ENCODE measurements around the gene EEA1.

Gene EEA1

GRCh38 chr12:92747151-92747550 lies 181.9 kb downstream of the EEA1 start:
- no peak for DNase-seq (ENCODE audit: low spot score)

GRCh38 chr12:92745856-92746550 lies 183.1 kb downstream of the EEA1 start:
- no peak for DNase-seq (ENCODE audit: low spot score)

- no peak for DNase-seq (ENCODE audit: low spot score)
Measured at GRCh38 chr12:92743026-92743425, 186.1 kb downstream of the EEA1 start.

- no peak for DNase-seq (ENCODE audit: low spot score)
Measured at GRCh38 chr12:92740411-92740810, 188.7 kb downstream of the EEA1 start.

GRCh38 chr12:92739113-92739512 lies 190.0 kb downstream of the EEA1 start:
- DNase-seq (ENCODE audit: low spot score) = no peak

- no peak for DNase-seq (ENCODE audit: low spot score)
Measured at GRCh38 chr12:92737855-92738850, 190.9 kb downstream of the EEA1 start.

GRCh38 chr12:92736605-92737004 lies 192.5 kb downstream of the EEA1 start:
- no peak for DNase-seq (ENCODE audit: low spot score)

GRCh38 chr12:92735131-92735721 lies 193.9 kb downstream of the EEA1 start:
- DNase-seq (ENCODE audit: low spot score) = no peak

GRCh38 chr12:92733661-92734060 lies 195.4 kb downstream of the EEA1 start:
- DNase-seq (ENCODE audit: low spot score) = no peak

- no peak for DNase-seq (ENCODE audit: low spot score)
Measured at GRCh38 chr12:92733181-92733580, 195.9 kb downstream of the EEA1 start.

- no peak for DNase-seq (ENCODE audit: low spot score)
Measured at GRCh38 chr12:92732716-92733115, 196.4 kb downstream of the EEA1 start.

GRCh38 chr12:92732216-92732615 lies 196.9 kb downstream of the EEA1 start:
- no peak for DNase-seq (ENCODE audit: low spot score)

- DNase-seq (ENCODE audit: low spot score) = no peak
Measured at GRCh38 chr12:92730758-92731157, 198.3 kb downstream of the EEA1 start.

- DNase-seq (ENCODE audit: low spot score) = no peak
Measured at GRCh38 chr12:92729773-92730305, 199.3 kb downstream of the EEA1 start.

GRCh38 chr12:92726850-92727249 lies 202.2 kb downstream of the EEA1 start:
- no peak for DNase-seq (ENCODE audit: low spot score)

- DNase-seq (ENCODE audit: low spot score) = no peak
Measured at GRCh38 chr12:92722897-92723296, 206.2 kb downstream of the EEA1 start.

GRCh38 chr12:92721656-92722055 lies 207.4 kb downstream of the EEA1 start:
- no peak for DNase-seq (ENCODE audit: low spot score)

GRCh38 chr12:92721130-92721529 lies 208.0 kb downstream of the EEA1 start:
- no peak for DNase-seq (ENCODE audit: low spot score)

All from NAMALWA (cell line).